Hepatocyte (in vitro differentiated cells): Measurements from ENCODE around the gene LAMP1. TPM values are rescaled to one million over a fixed set of nuclear protein-coding genes. Genes with fewer than 3 reads are reported as not detected.
"Not testable (repeated sequence)": the region's sequence is repeated elsewhere in the genome, so short reads cannot be mapped to it uniquely, and the experiment has no call there.

ENCODE experiments used
- DNase-seq: peaks from one replicate; pipeline ENCODE4 v3.0.0-alpha.2; 2016; ENCODE audit warnings: low spot score
- H2AFZ ChIP-seq: fragments of 200-600 bp; sonication (generic); 2 replicates; pipeline ENCODE4 v1.6.0; 2016; ENCODE audit warnings: antibody characterized with exemption, mild to moderate bottlenecking
- H3K27ac ChIP-seq: fragments of 200-600 bp; sonication (generic); 2 replicates; pipeline ENCODE4 v1.5.1; 2016; ENCODE audit warnings: mild to moderate bottlenecking
- H3K27me3 ChIP-seq: fragments of 200-600 bp; sonication (generic); 2 replicates; pipeline ENCODE4 v1.6.1; 2016
- H3K36me3 ChIP-seq: fragments of 200-600 bp; sonication (generic); replicated peaks from 2 replicates; pipeline ENCODE4 v1.5.1; 2016; ENCODE audit warnings: low read depth; ENCODE audit not compliant: insufficient read depth
- H3K4me1 ChIP-seq: fragments of 200-600 bp; sonication (generic); 2 replicates; pipeline ENCODE4 v1.5.1; 2016; ENCODE audit warnings: mild to moderate bottlenecking, moderate library complexity; ENCODE audit not compliant: insufficient read depth
- H3K4me2 ChIP-seq: fragments of 200-600 bp; sonication (generic); 2 replicates; pipeline ENCODE4 v1.6.0; 2016
- H3K4me3 ChIP-seq: fragments of 200-600 bp; sonication (generic); 2 replicates; pipeline ENCODE4 v1.5.1; 2016; ENCODE audit warnings: mild to moderate bottlenecking
- H3K79me2 ChIP-seq: fragments of 200-600 bp; sonication (generic); 2 replicates; pipeline ENCODE4 v1.6.0; 2017; ENCODE audit warnings: mild to moderate bottlenecking
- H3K9me2 ChIP-seq: fragments of 200-600 bp; sonication (generic); replicated peaks from 2 replicates; pipeline ENCODE4 v1.6.0; 2017; ENCODE audit warnings: mild to moderate bottlenecking; ENCODE audit not compliant: insufficient read depth
- H3K9me3 ChIP-seq: fragments of 200-600 bp; sonication (generic); 2 replicates; pipeline ENCODE4 v1.5.1; 2016; ENCODE audit warnings: low read depth, mild to moderate bottlenecking
- H4K20me1 ChIP-seq: fragments of 200-600 bp; sonication (generic); 2 replicates; pipeline ENCODE4 v1.6.0; 2016; ENCODE audit warnings: mild to moderate bottlenecking; ENCODE audit not compliant: insufficient read depth, poor library complexity, severe bottlenecking
- EZH2 ChIP-seq: fragments of 200-600 bp; sonication (generic); IDR thresholded peaks from 2 replicates; pipeline ENCODE4 v1.6.1; 2016; ENCODE audit warnings: antibody characterized with exemption, mild to moderate bottlenecking, borderline replicate concordance
- EZH2phosphoT487 ChIP-seq: fragments of 200-600 bp; sonication (generic); IDR thresholded peaks from one replicate; pipeline ENCODE4 v1.6.1; 2018; ENCODE audit warnings: antibody characterized with exemption, mild to moderate bottlenecking, low read depth, moderate library complexity; ENCODE audit not compliant: unreplicated experiment, severe bottlenecking
- WGBS: methylation state at CpG from one replicate; pipeline ENCODE4 v1.1.6; 2016; ENCODE audit warnings: low lambda C conversion rate; ENCODE audit errors: missing lambda C conversion rate; 5-methylcytosine and 5-hydroxymethylcytosine counted together
- polyA plus RNA-seq: library from polyadenylated mRNA; unstranded; fragments of >200 nt; fragmentation: Nextera tagmentation; extraction: Ambion mirVana; gene quantifications from 2 replicates; pipeline ENCODE4 v1.2.1, GENCODE V29; 2016
- total RNA-seq: library from RNA; depleted of rRNA; stranded (reverse); fragments of >200 nt; gene quantifications from 2 replicates; pipeline ENCODE4 v1.2.3, GENCODE V29; 2014
- TF ChIP-seq, protein P1 (sequence below): fragments of 200-600 bp; sonication (generic); IDR thresholded peaks from 2 replicates; pipeline ENCODE4 v1.5.1; 2016; ENCODE audit warnings: antibody characterized with exemption, mild to moderate bottlenecking; ENCODE audit not compliant: poor library complexity

Gene LAMP1
- total and polyA plus RNA-seq, 2 experiments from 2014 or later, result 190 to 233 TPM

- no peak overlapping the region for H3K4me2 ChIP-seq
- H2AFZ ChIP-seq, result no peak overlapping the region
- H4K20me1 ChIP-seq, result no peaks in the 10 kb centered on the region
- no peaks in the 10 kb centered on the region for H3K9me3 ChIP-seq
- DNase-seq, result no peak
- H3K36me3 ChIP-seq, result no peaks in the 10 kb centered on the region
- H3K9me2 ChIP-seq, result no peaks in the 10 kb centered on the region
- no peak overlapping the region for H3K4me3 ChIP-seq
- H3K79me2 ChIP-seq, result peaks cover 13% of the 10 kb centered on the region
- H3K27ac ChIP-seq, result no peak overlapping the region
- H3K27me3 ChIP-seq, result no peaks in the 10 kb centered on the region
- TF ChIP-seq EZH2, result no peak
- TF ChIP-seq, protein P1, sequence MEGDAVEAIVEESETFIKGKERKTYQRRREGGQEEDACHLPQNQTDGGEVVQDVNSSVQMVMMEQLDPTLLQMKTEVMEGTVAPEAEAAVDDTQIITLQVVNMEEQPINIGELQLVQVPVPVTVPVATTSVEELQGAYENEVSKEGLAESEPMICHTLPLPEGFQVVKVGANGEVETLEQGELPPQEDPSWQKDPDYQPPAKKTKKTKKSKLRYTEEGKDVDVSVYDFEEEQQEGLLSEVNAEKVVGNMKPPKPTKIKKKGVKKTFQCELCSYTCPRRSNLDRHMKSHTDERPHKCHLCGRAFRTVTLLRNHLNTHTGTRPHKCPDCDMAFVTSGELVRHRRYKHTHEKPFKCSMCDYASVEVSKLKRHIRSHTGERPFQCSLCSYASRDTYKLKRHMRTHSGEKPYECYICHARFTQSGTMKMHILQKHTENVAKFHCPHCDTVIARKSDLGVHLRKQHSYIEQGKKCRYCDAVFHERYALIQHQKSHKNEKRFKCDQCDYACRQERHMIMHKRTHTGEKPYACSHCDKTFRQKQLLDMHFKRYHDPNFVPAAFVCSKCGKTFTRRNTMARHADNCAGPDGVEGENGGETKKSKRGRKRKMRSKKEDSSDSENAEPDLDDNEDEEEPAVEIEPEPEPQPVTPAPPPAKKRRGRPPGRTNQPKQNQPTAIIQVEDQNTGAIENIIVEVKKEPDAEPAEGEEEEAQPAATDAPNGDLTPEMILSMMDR, result no peak
- no peak for TF ChIP-seq EZH2phosphoT487
- 88% methylated on average over 15 of the region's 15 CpGs for WGBS
- H3K4me1 ChIP-seq, result peaks cover 7% of the 10 kb centered on the region
Measured at GRCh38 chr13:113367020-113367560, 70.1 kb downstream of the LAMP1 start.

GRCh38 chr13:113367771-113368170 lies 70.7 kb downstream of the LAMP1 start:
- no peak overlapping the region for H3K27ac ChIP-seq
- H3K79me2 ChIP-seq, result peaks cover 6% of the 10 kb centered on the region
- no peak overlapping the region for H2AFZ ChIP-seq
- H3K9me2 ChIP-seq, result no peaks in the 10 kb centered on the region
- H3K4me1 ChIP-seq, result peaks cover 4% of the 10 kb centered on the region
- no peak for DNase-seq
- no peak overlapping the region for H3K4me3 ChIP-seq
- H4K20me1 ChIP-seq, result no peaks in the 10 kb centered on the region
- TF ChIP-seq EZH2phosphoT487, result no peak
- no peak for TF ChIP-seq EZH2
- TF ChIP-seq, protein P1, result no peak
- no peak overlapping the region for H3K4me2 ChIP-seq
- H3K9me3 ChIP-seq, result no peaks in the 10 kb centered on the region
- H3K36me3 ChIP-seq, result no peaks in the 10 kb centered on the region
- WGBS, result 82% methylated on average over 6 of the region's 6 CpGs
- no peaks in the 10 kb centered on the region for H3K27me3 ChIP-seq

- H3K79me2 ChIP-seq, H3K27me3 ChIP-seq, H3K4me1 ChIP-seq, H3K9me3 ChIP-seq, H3K4me3 ChIP-seq, H3K27ac ChIP-seq, DNase-seq, H2AFZ ChIP-seq, H3K4me2 ChIP-seq, H3K36me3 ChIP-seq, H3K9me2 ChIP-seq, H4K20me1 ChIP-seq: not testable (repeated sequence)
- WGBS, result 93% methylated on average over 6 of the region's 6 CpGs
Measured at GRCh38 chr13:113368353-113368752, 71.3 kb downstream of the LAMP1 start.

GRCh38 chr13:113369189-113369588 lies 72.2 kb downstream of the LAMP1 start:
- H3K27ac ChIP-seq, result no peak overlapping the region
- no peaks in the 10 kb centered on the region for H3K4me1 ChIP-seq
- WGBS, result 93% methylated on average over 28 of the region's 29 CpGs
- H4K20me1 ChIP-seq, result no peaks in the 10 kb centered on the region
- no peaks in the 10 kb centered on the region for H3K9me2 ChIP-seq
- H3K4me3 ChIP-seq, result no peak overlapping the region
- H3K4me2 ChIP-seq, result no peak overlapping the region
- no peak overlapping the region for H2AFZ ChIP-seq
- H3K36me3 ChIP-seq, result no peaks in the 10 kb centered on the region
- DNase-seq, result no peak
- no peaks in the 10 kb centered on the region for H3K27me3 ChIP-seq
- H3K9me3 ChIP-seq, result no peaks in the 10 kb centered on the region
- TF ChIP-seq EZH2phosphoT487 (no peak), EZH2 (no peak)
- TF ChIP-seq, protein P1, result no peak
- no peaks in the 10 kb centered on the region for H3K79me2 ChIP-seq
